ENCODE results near the gene MYL11. TPM values are rescaled to one million over a fixed set of nuclear protein-coding genes. Genes with fewer than 3 reads are reported as not detected.

Gene MYL11
- polyA plus RNA-seq, 1 donor from 2014 or later: not detected

DNA sequence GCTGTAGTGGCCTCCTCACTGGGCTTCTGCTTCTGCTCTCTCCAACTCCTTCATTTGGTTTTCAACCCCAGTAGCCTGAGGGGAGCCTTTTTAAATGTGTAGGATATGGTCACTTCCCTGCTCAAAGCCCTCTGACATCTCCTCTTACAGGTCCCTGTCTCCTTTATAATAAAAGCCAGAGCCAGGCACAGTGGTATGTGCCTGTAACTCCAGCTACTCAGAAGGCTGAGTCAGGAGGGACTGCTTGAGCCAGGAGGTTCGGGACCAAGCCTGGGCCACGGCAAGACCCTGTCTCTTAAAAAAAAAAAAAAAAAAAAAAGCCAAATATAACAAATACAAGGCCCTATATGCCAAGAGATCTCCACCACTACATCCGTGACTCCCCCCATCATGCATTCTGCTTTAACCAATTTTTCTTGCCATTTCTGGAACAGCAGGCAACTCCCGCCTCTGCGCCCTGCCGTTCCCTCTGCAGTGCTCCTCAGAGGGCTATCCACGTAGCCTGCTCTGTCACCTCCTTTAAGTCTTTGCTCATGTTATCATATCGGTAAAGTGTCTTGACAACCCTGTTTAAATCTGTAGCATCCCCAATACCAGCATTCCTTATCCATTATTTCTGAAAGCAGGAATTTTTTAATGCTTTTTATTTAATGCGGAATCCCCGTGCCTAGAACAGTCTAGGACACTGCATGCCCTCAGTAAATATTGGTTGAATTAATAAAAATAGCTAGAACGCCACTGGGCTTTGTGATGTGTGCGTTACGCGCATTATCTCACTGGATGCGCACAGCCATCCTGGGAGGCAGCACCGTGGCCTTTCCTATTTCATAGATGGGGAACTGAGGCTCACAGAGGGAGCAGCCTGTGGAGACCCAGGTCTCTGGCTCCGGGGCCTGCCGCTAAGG lies 42.3 kb downstream of the MYL11 start:
- H3K9me3 ChIP-seq (ENCODE audit: low read length): no peaks in the 10 kb centered on the region
- no peaks in the 10 kb centered on the region for H4K20me1 ChIP-seq (ENCODE audit: insufficient read depth)
- no peak overlapping the region for H2AFZ ChIP-seq (ENCODE audit: low read depth, low read length)
- H3K36me3 ChIP-seq (ENCODE audit: insufficient read depth, low read length): no peaks in the 10 kb centered on the region
- peaks cover 2% of the 10 kb centered on the region for H3F3A ChIP-seq (ENCODE audit: insufficient read depth, low read length, poor library complexity, severe bottlenecking)
- TF ChIP-seq EZH2 (IDR thresholded peaks at IDR 0.05; ENCODE audit: borderline replicate concordance, insufficient read depth, low read length, poor library complexity, severe bottlenecking): no peak
- no peak for TF ChIP-seq TAF1 (IDR thresholded peaks at IDR 0.05; ENCODE audit: low read depth)
- TF ChIP-seq RAD21 (conservative IDR thresholded peaks at IDR 0.05): no peak
- no peak for TF ChIP-seq CTCF (IDR thresholded peaks at IDR 0.05; ENCODE audit: poor library complexity, severe bottlenecking)
- no peak for TF ChIP-seq REST (IDR thresholded peaks at IDR 0.05; ENCODE audit: borderline replicate concordance)
- TF ChIP-seq EP300 (conservative IDR thresholded peaks at IDR 0.05; ENCODE audit: poor library complexity, severe bottlenecking): no peak
- no peak for TF ChIP-seq SMC3 (conservative IDR thresholded peaks at IDR 0.05; ENCODE audit: poor library complexity)
- no peak for TF ChIP-seq POLR2AphosphoS5 (IDR thresholded peaks at IDR 0.05)
- no peak for TF ChIP-seq MXI1 (conservative IDR thresholded peaks at IDR 0.05; ENCODE audit: poor library complexity, severe bottlenecking)
- H3K4me3 ChIP-seq (ENCODE audit: low read length): peak overlapping the region; percentile 71
- H3K9ac ChIP-seq (ENCODE audit: low read length): peak overlapping the region; percentile 59
- H3K9me2 ChIP-seq (ENCODE audit: insufficient read depth, low read length): no peaks in the 10 kb centered on the region
- H3K79me2 ChIP-seq (replicated peaks; ENCODE audit: insufficient read depth, low read length): no peaks in the 10 kb centered on the region
- no peaks in the 10 kb centered on the region for H3K27me3 ChIP-seq (ENCODE audit: insufficient read depth, low read depth, low read length)
- peak overlapping the region; percentile 57 for H3K27ac ChIP-seq (ENCODE audit: low read length)
- H3K4me2 ChIP-seq (ENCODE audit: low read length): no peak overlapping the region

DNA sequence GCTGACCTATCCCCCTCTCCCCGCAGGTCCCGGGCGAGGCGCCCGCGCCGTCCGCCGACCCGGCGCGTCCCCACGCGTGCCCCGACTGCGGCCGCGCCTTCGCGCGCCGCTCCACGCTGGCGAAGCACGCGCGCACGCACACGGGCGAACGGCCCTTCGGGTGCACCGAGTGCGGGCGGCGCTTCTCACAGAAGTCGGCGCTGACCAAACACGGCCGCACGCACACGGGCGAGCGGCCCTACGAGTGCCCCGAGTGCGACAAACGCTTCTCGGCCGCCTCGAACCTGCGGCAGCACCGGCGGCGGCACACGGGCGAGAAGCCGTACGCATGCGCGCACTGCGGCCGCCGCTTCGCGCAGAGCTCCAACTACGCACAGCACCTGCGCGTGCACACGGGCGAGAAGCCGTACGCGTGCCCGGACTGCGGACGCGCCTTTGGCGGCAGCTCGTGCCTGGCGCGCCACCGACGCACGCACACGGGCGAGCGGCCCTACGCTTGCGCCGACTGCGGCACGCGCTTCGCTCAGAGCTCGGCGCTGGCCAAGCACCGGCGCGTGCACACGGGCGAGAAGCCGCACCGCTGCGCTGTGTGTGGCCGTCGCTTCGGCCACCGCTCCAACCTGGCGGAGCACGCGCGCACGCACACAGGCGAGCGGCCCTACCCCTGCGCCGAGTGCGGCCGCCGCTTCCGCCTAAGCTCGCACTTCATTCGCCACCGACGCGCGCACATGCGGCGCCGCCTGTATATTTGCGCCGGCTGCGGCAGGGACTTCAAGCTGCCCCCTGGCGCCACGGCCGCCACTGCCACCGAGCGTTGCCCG lies 43.1 kb downstream of the MYL11 start:
- H3K79me2 ChIP-seq (replicated peaks; ENCODE audit: insufficient read depth, low read length): no peaks in the 10 kb centered on the region
- H3F3A ChIP-seq (ENCODE audit: insufficient read depth, low read length, poor library complexity, severe bottlenecking): peaks cover 2% of the 10 kb centered on the region
- H3K27me3 ChIP-seq (ENCODE audit: insufficient read depth, low read depth, low read length): no peaks in the 10 kb centered on the region
- no peaks in the 10 kb centered on the region for H3K36me3 ChIP-seq (ENCODE audit: insufficient read depth, low read length)
- peak overlapping the region; percentile 71 for H3K4me3 ChIP-seq (ENCODE audit: low read length)
- H2AFZ ChIP-seq (ENCODE audit: low read depth, low read length): peak overlapping the region; percentile 45
- no peaks in the 10 kb centered on the region for H4K20me1 ChIP-seq (ENCODE audit: insufficient read depth)
- H3K4me2 ChIP-seq (ENCODE audit: low read length): peak overlapping the region; percentile 10
- no peaks in the 10 kb centered on the region for H3K9me2 ChIP-seq (ENCODE audit: insufficient read depth, low read length)
- H3K9me3 ChIP-seq (ENCODE audit: low read length): no peaks in the 10 kb centered on the region
- TF ChIP-seq EZH2 (IDR thresholded peaks at IDR 0.05; ENCODE audit: borderline replicate concordance, insufficient read depth, low read length, poor library complexity, severe bottlenecking): no peak
- TF ChIP-seq REST (IDR thresholded peaks at IDR 0.05; ENCODE audit: borderline replicate concordance): no peak
- peak; percentile 54 for TF ChIP-seq SMC3 (conservative IDR thresholded peaks at IDR 0.05; ENCODE audit: poor library complexity)
- TF ChIP-seq TAF1 (IDR thresholded peaks at IDR 0.05; ENCODE audit: low read depth): no peak
- peak; percentile 54 for TF ChIP-seq POLR2AphosphoS5 (IDR thresholded peaks at IDR 0.05)
- peak; percentile 40 for TF ChIP-seq CTCF (IDR thresholded peaks at IDR 0.05; ENCODE audit: poor library complexity, severe bottlenecking)
- TF ChIP-seq EP300 (conservative IDR thresholded peaks at IDR 0.05; ENCODE audit: poor library complexity, severe bottlenecking): peak; percentile 49
- TF ChIP-seq RAD21 (conservative IDR thresholded peaks at IDR 0.05): peak; percentile 38
- peak; percentile 84 for TF ChIP-seq MXI1 (conservative IDR thresholded peaks at IDR 0.05; ENCODE audit: poor library complexity, severe bottlenecking)
- peak overlapping the region; percentile 59 for H3K27ac ChIP-seq (ENCODE audit: low read length)
- H3K9ac ChIP-seq (ENCODE audit: low read length): peak overlapping the region; percentile 63
